ENCODE results near the gene DUOXA2. TPM values are rescaled to one million over a fixed set of nuclear protein-coding genes. Genes with fewer than 3 reads are reported as not detected.

DUOXA2 gene
- total RNA-seq, 4 donors from 2014 or later = 0.68 to 10.0 TPM; not detected in 2

DNA sequence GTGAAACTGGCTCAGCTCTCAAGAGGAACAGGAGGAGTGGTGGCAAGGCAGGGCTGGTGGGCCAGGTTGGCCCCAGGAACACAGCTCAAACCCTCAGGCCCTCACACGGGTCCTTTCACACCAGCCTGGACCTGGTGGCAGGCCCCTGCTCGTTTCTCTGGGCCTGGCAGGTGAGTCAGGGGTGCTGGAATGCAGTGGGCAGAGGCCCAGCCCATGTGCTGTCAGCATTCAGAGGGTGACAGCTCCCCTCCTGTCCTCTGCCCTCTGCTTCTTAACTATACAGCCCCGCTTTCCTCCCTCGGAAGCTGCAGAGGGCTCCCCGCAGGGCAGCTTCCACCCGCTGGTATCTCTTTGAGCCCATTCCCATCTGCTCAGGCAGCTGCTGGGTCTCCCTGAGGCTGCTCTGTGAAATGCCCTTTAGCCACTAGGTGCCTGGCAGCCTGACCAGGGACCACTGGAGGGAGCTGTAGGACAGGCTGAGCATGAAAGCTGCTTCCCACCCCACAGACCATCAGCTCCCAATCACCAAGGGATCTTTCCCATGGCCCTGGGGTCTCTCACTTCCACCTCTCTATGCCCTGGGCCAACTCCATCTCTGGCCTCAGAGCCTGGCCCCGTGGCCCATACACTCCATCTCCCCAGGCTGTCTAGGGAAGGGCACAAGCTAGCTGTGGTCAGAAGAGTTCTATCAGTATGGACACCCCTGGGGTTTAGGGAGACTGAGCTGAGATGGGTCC lies 48.8 kb downstream of the DUOXA2 start:
- Histone ChIP-seq H3K9me3 (no peaks in the 10 kb centered on the region), H3K36me3 (no peaks in the 10 kb centered on the region), H3K4me1 (peaks cover 10 to 21% (median 12%) of the 10 kb centered on the region in 4 donors), H3K27ac (no peak overlapping the region), H3K4me3 (no peak overlapping the region), H3K27me3 (no peaks in the 10 kb centered on the region)
- peak; percentile 80 for DNase-seq
- in situ Hi-C loops (cut with MboI; ENCODE audit: low pct_ligation_motif_present in 1 of 4, low pct_unique_long_range_greater_than_20kb in 1 of 4, low sequenced_read_pairs in 3 of 4) = loop anchor here in 2 of 4 donors (25.0 kb wide), 2 partner anchors 224 to 449 kb away; partner anchors contain the start of gene GATM (in 1 of the 2)
- intact Hi-C loops (cut with DNase I; ENCODE audit: low total_unique reads) = loop anchor here (10.0 kb wide), 1 partner anchor 232 kb away; no protein-coding TSS in a partner anchor
- no peak for TF ChIP-seq POLR2A (IDR thresholded peaks at IDR 0.05)
- TF ChIP-seq EP300 (IDR thresholded peaks at IDR 0.05; ENCODE audit: low read depth) = no peak
- TF ChIP-seq POLR2AphosphoS5 (IDR thresholded peaks at IDR 0.05) = no peak
- TF ChIP-seq, protein P1, sequence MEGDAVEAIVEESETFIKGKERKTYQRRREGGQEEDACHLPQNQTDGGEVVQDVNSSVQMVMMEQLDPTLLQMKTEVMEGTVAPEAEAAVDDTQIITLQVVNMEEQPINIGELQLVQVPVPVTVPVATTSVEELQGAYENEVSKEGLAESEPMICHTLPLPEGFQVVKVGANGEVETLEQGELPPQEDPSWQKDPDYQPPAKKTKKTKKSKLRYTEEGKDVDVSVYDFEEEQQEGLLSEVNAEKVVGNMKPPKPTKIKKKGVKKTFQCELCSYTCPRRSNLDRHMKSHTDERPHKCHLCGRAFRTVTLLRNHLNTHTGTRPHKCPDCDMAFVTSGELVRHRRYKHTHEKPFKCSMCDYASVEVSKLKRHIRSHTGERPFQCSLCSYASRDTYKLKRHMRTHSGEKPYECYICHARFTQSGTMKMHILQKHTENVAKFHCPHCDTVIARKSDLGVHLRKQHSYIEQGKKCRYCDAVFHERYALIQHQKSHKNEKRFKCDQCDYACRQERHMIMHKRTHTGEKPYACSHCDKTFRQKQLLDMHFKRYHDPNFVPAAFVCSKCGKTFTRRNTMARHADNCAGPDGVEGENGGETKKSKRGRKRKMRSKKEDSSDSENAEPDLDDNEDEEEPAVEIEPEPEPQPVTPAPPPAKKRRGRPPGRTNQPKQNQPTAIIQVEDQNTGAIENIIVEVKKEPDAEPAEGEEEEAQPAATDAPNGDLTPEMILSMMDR (IDR thresholded peaks at IDR 0.05) = peak; percentile 77 to 88 (median 79)
- WGBS, 2 donors (ENCODE audit: low coverage in 1 of 2) = 13% methylated on average over 7 of the region's 7 CpGs; no CpG with 5 or more reads in 1 of the 2 donors

GRCh38 chr15:45163508-45163856 lies 49.4 kb downstream of the DUOXA2 start:
- intact Hi-C loops (cut with DNase I; ENCODE audit: low total_unique reads) (loop anchor here (10.0 kb wide), 1 partner anchor 231 kb away; no protein-coding TSS in a partner anchor), in situ Hi-C loops (cut with MboI; ENCODE audit: low pct_ligation_motif_present in 1 of 4, low pct_unique_long_range_greater_than_20kb in 1 of 4, low sequenced_read_pairs in 3 of 4) (loop anchor here in 2 of 4 donors (25.0 kb wide), 2 partner anchors 224 to 449 kb away; partner anchors contain the start of gene GATM (in 1 of the 2))
- Histone ChIP-seq H3K27ac (no peak overlapping the region), H3K9me3 (no peaks in the 10 kb centered on the region), H3K4me3 (no peak overlapping the region), H3K27me3 (no peaks in the 10 kb centered on the region), H3K4me1 (peaks cover 10 to 21% (median 12%) of the 10 kb centered on the region in 4 donors), H3K36me3 (no peaks in the 10 kb centered on the region)
- WGBS, 2 donors (ENCODE audit: low coverage in 1 of 2) = 90% methylated on average over 9 of the region's 9 CpGs; no CpG with 5 or more reads in 1 of the 2 donors
- TF ChIP-seq, protein P1 (IDR thresholded peaks at IDR 0.05) = no peak
- TF ChIP-seq EP300 (IDR thresholded peaks at IDR 0.05; ENCODE audit: low read depth) (no peak), POLR2A (IDR thresholded peaks at IDR 0.05) (no peak), POLR2AphosphoS5 (IDR thresholded peaks at IDR 0.05) (no peak)
- no peak for DNase-seq

- intact Hi-C loops (cut with DNase I; ENCODE audit: low total_unique reads) = loop anchor here (10.0 kb wide), 1 partner anchor 230 kb away; no protein-coding TSS in a partner anchor
- no peak overlapping the region for H3K4me3 ChIP-seq
- H3K27me3 ChIP-seq = no peaks in the 10 kb centered on the region
- no peaks in the 10 kb centered on the region for H3K36me3 ChIP-seq
- WGBS, 2 donors (ENCODE audit: low coverage in 1 of 2) = 100% methylated on average over 1 of the region's 1 CpG; no CpG with 5 or more reads in 1 of the 2 donors
- peaks cover 10 to 21% (median 12%) of the 10 kb centered on the region in 4 donors for H3K4me1 ChIP-seq
- peak overlapping the region in 1 of 4 donors; percentile 95 for H3K27ac ChIP-seq
- H3K9me3 ChIP-seq = no peaks in the 10 kb centered on the region
- no peak for DNase-seq
- TF ChIP-seq POLR2A (IDR thresholded peaks at IDR 0.05) = no peak
- no peak for TF ChIP-seq POLR2AphosphoS5 (IDR thresholded peaks at IDR 0.05)
- no peak for TF ChIP-seq EP300 (IDR thresholded peaks at IDR 0.05; ENCODE audit: low read depth)
- TF ChIP-seq, protein P1 (IDR thresholded peaks at IDR 0.05) = no peak
- in situ Hi-C loops (cut with MboI; ENCODE audit: low pct_ligation_motif_present in 1 of 4, low pct_unique_long_range_greater_than_20kb in 1 of 4, low sequenced_read_pairs in 3 of 4) = loop anchor here in 2 of 4 donors (25.0 kb wide), 2 partner anchors 222 to 447 kb away; partner anchors contain the start of gene GATM (in 1 of the 2)
Measured at GRCh38 chr15:45164914-45165313, 50.8 kb downstream of the DUOXA2 start.

- TF ChIP-seq POLR2AphosphoS5 (IDR thresholded peaks at IDR 0.05) (no peak), EP300 (IDR thresholded peaks at IDR 0.05; ENCODE audit: low read depth) (no peak), POLR2A (IDR thresholded peaks at IDR 0.05) (no peak)
- TF ChIP-seq, protein P1 (IDR thresholded peaks at IDR 0.05) = no peak
- peaks cover 10 to 21% (median 12%) of the 10 kb centered on the region in 4 donors for H3K4me1 ChIP-seq
- intact Hi-C loops (cut with DNase I; ENCODE audit: low total_unique reads) = loop anchor here (10.0 kb wide), 1 partner anchor 229 kb away; no protein-coding TSS in a partner anchor
- no peaks in the 10 kb centered on the region for H3K27me3 ChIP-seq
- no peaks in the 10 kb centered on the region for H3K36me3 ChIP-seq
- in situ Hi-C loops (cut with MboI; ENCODE audit: low pct_ligation_motif_present in 1 of 4, low pct_unique_long_range_greater_than_20kb in 1 of 4, low sequenced_read_pairs in 3 of 4) = loop anchor here in 2 of 4 donors (25.0 kb wide), 2 partner anchors 222 to 447 kb away; partner anchors contain the start of gene GATM (in 1 of the 2)
- H3K9me3 ChIP-seq = no peaks in the 10 kb centered on the region
- DNase-seq = no peak
- H3K27ac ChIP-seq = peak overlapping the region; percentile 94 to 99 (median 96)
- 82% methylated on average over 4 of the region's 5 CpGs; no CpG with 5 or more reads in 1 of the 2 donors for WGBS, 2 donors (ENCODE audit: low coverage in 1 of 2)
- H3K4me3 ChIP-seq = no peak overlapping the region
Measured at GRCh38 chr15:45165536-45165935, 51.4 kb downstream of the DUOXA2 start.
